K562 (cell line): ENCODE results near the gene OR13J1. TPM values are rescaled to one million over a fixed set of nuclear protein-coding genes. Genes with fewer than 3 reads are reported as not detected.

Experiments used
- ATAC-seq: fragments of 200-7000 bp; cut with Tn5 transposase; 3 replicates; pipeline ENCODE4 v1.9.1; 2020; ENCODE audit warnings: moderate library complexity
- BruUV-seq: library from RNA; stranded (reverse); fragments of 400-500 nt; replicated peaks from 2 replicates; lab custom pipeline; 2021; lab: Mats Ljungman, UMichigan
- CTCF ChIA-PET: fragments of 300-600 bp; formaldehyde crosslinking; extraction: SDS; loops from one replicate; lab custom pipeline; 2021; ENCODE audit warnings: low intra/inter-chr PET ratio; lab: Yijun Ruan, JAX
- POLR2A ChIA-PET: fragments of 300-600, 350-650 bp; sonication (Branson Sonifier 250); formaldehyde crosslinking; extraction: SDS; loops from one replicate; lab custom pipeline; 2021; ENCODE audit warnings: antibody characterized with exemption, inconsistent platforms; lab: Yijun Ruan, JAX
- DNase-seq, 4 experiments: peaks; one replicate each; pipeline versions ENCODE4 v3.0.0 to v3.0.0-alpha.2; 2011 to 2018; ENCODE audit warnings: low spot score in 3 of 4, mixed read lengths in 3 of 4; ENCODE audit errors: extremely low read depth in 1 of 4
- FAIRE-seq: peaks from 2 replicates; lab custom pipeline; 2011; peaks lifted over from hg19 to GRCh38; lab: Jason Lieb, UNC
- H2AFZ ChIP-seq: 2 replicates; pipeline ENCODE4 v1.6.0; 2011; ENCODE audit warnings: low read depth, low read length, control low read depth, inconsistent platforms
- H3K27ac ChIP-seq: fragments of 200-600 bp; 3 replicates; pipeline ENCODE4 v1.8.0; 2011; ENCODE audit warnings: low read depth, mild to moderate bottlenecking, control low read depth, inconsistent platforms, low read length, moderate library complexity, mixed read lengths; ENCODE audit errors: extremely low read depth
- H3K27me3 ChIP-seq, 2 experiments: fragments of 300-600 bp in 1 of 2; 2 replicates in 1 of 2; 3 replicates in 1 of 2; pipeline versions ENCODE4 v1.6.0 to v1.8.0; 2011; ENCODE audit warnings: inconsistent platforms in 2 of 2, low read length in 2 of 2, mild to moderate bottlenecking in 1 of 2, mixed read lengths in 1 of 2, moderate library complexity in 1 of 2; ENCODE audit not compliant: control insufficient read depth in 2 of 2, insufficient read depth in 2 of 2
- H3K36me3 ChIP-seq: fragments of 300-600 bp; 3 replicates; pipeline ENCODE4 v1.8.0; 2011; ENCODE audit warnings: mild to moderate bottlenecking, low read length, inconsistent platforms; ENCODE audit not compliant: control insufficient read depth, insufficient read depth
- H3K4me1 ChIP-seq, 2 experiments: fragments of 200-600 bp in 1 of 2; replicated peaks in 1 of 2; 2 replicates in 1 of 2; 3 replicates in 1 of 2; pipeline versions ENCODE4 v1.5.1 to v1.8.0; 2011; ENCODE audit warnings: inconsistent platforms in 2 of 2, low read length in 2 of 2, mild to moderate bottlenecking in 1 of 2, mixed read lengths in 1 of 2, moderate library complexity in 1 of 2; ENCODE audit not compliant: control insufficient read depth in 2 of 2, insufficient read depth in 2 of 2
- H3K4me2 ChIP-seq: 2 replicates; pipeline ENCODE4 v1.6.1; 2011; ENCODE audit warnings: low read length, control low read depth, inconsistent platforms, mixed read lengths; ENCODE audit not compliant: insufficient read depth
- H3K4me3 ChIP-seq: fragments of 200-600 bp; sonication (generic), shearing (Covaris generic); 2 replicates; pipeline ENCODE4 v1.5.1; 2016; ENCODE audit warnings: control low read depth, inconsistent platforms
- H3K79me2 ChIP-seq: fragments of 200-600 bp; 3 replicates; pipeline ENCODE4 v1.8.0; 2011; ENCODE audit warnings: low read length, inconsistent platforms; ENCODE audit not compliant: control insufficient read depth, insufficient read depth
- H3K9ac ChIP-seq, 2 experiments: 2 replicates each; pipeline versions ENCODE4 v1.6.0 to v1.6.1; 2011; ENCODE audit warnings: low read depth in 2 of 2, low read length in 2 of 2, control low read depth in 1 of 2, inconsistent platforms in 1 of 2, mild to moderate bottlenecking in 1 of 2, mixed read lengths in 1 of 2; ENCODE audit not compliant: insufficient read depth in 1 of 2
- H3K9me1 ChIP-seq: one replicate; pipeline ENCODE4 v1.6.0; 2011; ENCODE audit warnings: inconsistent platforms, mild to moderate bottlenecking, low read length, moderate library complexity; ENCODE audit not compliant: control insufficient read depth, insufficient read depth
- H3K9me3 ChIP-seq: replicated peaks from 2 replicates; pipeline ENCODE4 v1.5.1; 2011; ENCODE audit warnings: low read depth, low read length, inconsistent platforms; ENCODE audit not compliant: control insufficient read depth, insufficient read depth
- H4K20me1 ChIP-seq: replicated peaks from 2 replicates; pipeline ENCODE4 v1.6.1; 2011; ENCODE audit warnings: low read length, inconsistent platforms, mixed read lengths; ENCODE audit not compliant: control insufficient read depth, insufficient read depth
- ARID2 ChIP-seq: fragments of 450-650 bp; IDR thresholded peaks from 2 replicates; pipeline ENCODE4 v1.6.1; 2017; ENCODE audit warnings: antibody characterized with exemption, mild to moderate bottlenecking
- FUS ChIP-seq: fragments of 200-400 bp; formaldehyde crosslinking; optimal IDR thresholded peaks from 2 replicates; pipeline ENCODE3; 2017; ENCODE audit warnings: low read depth, low read length
- HES1 ChIP-seq: fragments of 450-650 bp; IDR thresholded peaks from 2 replicates; pipeline ENCODE4 v1.6.1; 2016; ENCODE audit warnings: low read depth, mild to moderate bottlenecking, moderate library complexity
- ID3 ChIP-seq, 2 experiments: fragments of 250-450 bp in 1 of 2; fragments of 450-650 bp in 1 of 2; sonication (Bioruptor Pico) in 1 of 2; IDR thresholded peaks; 2 replicates each; pipeline versions ENCODE4 v1.6.1 to v1.8.0; 2016 to 2021; ENCODE audit warnings: mild to moderate bottlenecking in 2 of 2, moderate library complexity in 2 of 2, missing compliant biosample characterization in 1 of 2, missing genetic modification characterization in 1 of 2
- OTX1 ChIP-seq: fragments of 450-650 bp; formaldehyde crosslinking; IDR thresholded peaks from 2 replicates; pipeline ENCODE4 v1.4.0; 2022; ENCODE audit warnings: mild to moderate bottlenecking
- TAF7 ChIP-seq: fragments of 450-650 bp; IDR thresholded peaks from 2 replicates; pipeline ENCODE4 v1.6.1; 2016; ENCODE audit warnings: missing genetic modification characterization, missing compliant biosample characterization
- WGBS: fragments of 100-300 bp; shearing (Covaris generic); methylation state at CpG from one replicate; pipeline ENCODE4 v1.1.6; 2016; ENCODE audit warnings: low coverage, mixed read lengths; ENCODE audit not compliant: insufficient coverage; ENCODE audit errors: missing lambda C conversion rate; 5-methylcytosine and 5-hydroxymethylcytosine counted together
- in situ Hi-C: fragments of 300-500 bp; cut with MboI; formaldehyde crosslinking; loops from 4 replicates; pipeline ENCODE4 v1.15.0; 2018; ENCODE audit warnings: inconsistent platforms, mixed read lengths
- intact Hi-C: fragments of 100-400 bp; cut with micrococcal nuclease; formaldehyde crosslinking; loops from 2 replicates; pipeline ENCODE4 v1.14.2; 2022
- polyA plus RNA-seq, 8 experiments: library from polyadenylated mRNA; depleted of rRNA in 4 of 8; stranded (reverse) in 5 of 8; unstranded in 3 of 8; fragments of >200 nt; fragmentation: Nextera tagmentation in 2 of 8; fragmentation: Illumina TruSeq in 1 of 8; extraction: Ambion mirVana in 2 of 8; extraction: Trizol in 1 of 8; gene quantifications; 2 replicates each; pipeline versions ENCODE4 v1.2.1 to v1.2.3, GENCODE V29; 2011 to 2014; ENCODE audit warnings: inconsistent platforms in 1 of 8, missing spikeins in 1 of 8
- total RNA-seq, 7 experiments: library from RNA; depleted of rRNA in 6 of 7; stranded (reverse); fragments of >200 nt in 6 of 7; fragmentation: Illumina TruSeq in 2 of 7; extraction: Trizol in 2 of 7; gene quantifications; 2 replicates each; pipeline versions ENCODE4 v1.2.1 to v1.2.3, GENCODE V29; 2011 to 2021; ENCODE audit warnings: low replicate concordance in 1 of 7

Gene OR13J1
- total and polyA plus RNA-seq, 9 of the 15 experiments (the other 6 are each of a cell fraction or from before 2014, with no cell fraction given), result not detected

- H4K20me1 ChIP-seq, result no peaks in the 10 kb centered on the region
- H3K4me2 ChIP-seq, result no peak overlapping the region
- intact Hi-C loops (loop anchor here (1.0 to 5.0 kb wide), 3 partner anchors 56 to 236 kb away; no protein-coding TSS in a partner anchor), in situ Hi-C loops (loop anchor here (10.0 kb wide), 1 partner anchor 88 kb away; the partner anchor contains the start of gene NPR2)
- H3K9me3 ChIP-seq, result no peaks in the 10 kb centered on the region
- ChIA-PET CTCF (interaction anchor here (1.0 to 3.0 kb wide), 3 partner anchors 57 to 145 kb away, joined by 3 to 28 read pairs (median 19); partner anchors contain the start of gene NPR2), POLR2A (interaction anchor here (0.9 kb wide), 1 partner anchor 147 kb away, joined by 3 read pairs; no protein-coding TSS in a partner anchor)
- no peaks in the 10 kb centered on the region for H3K4me1 ChIP-seq
- ATAC-seq, result no peak
- no peaks in the 10 kb centered on the region for H3K9me1 ChIP-seq
- no peaks in the 10 kb centered on the region for H3K27me3 ChIP-seq
- H3K27ac ChIP-seq, result no peak overlapping the region
- no peak overlapping the region for H3K4me3 ChIP-seq
- FAIRE-seq, result no peak
- no TSS peak for BruUV-seq
- H2AFZ ChIP-seq, result no peak overlapping the region
- H3K36me3 ChIP-seq, result no peaks in the 10 kb centered on the region
- no peak for DNase-seq
- WGBS, result 7% methylated on average over 3 of the region's 3 CpGs
- H3K79me2 ChIP-seq, result no peaks in the 10 kb centered on the region
- TF ChIP-seq HES1 (no peak), OTX1 (no peak)
- H3K9ac ChIP-seq, result no peak overlapping the region
These were observed 12.8 kb upstream of the OR13J1 start for GRCh38 chr9:35882996-35883395.

- DNase-seq (peak; percentile 64 to 75 (median 68)), FAIRE-seq (peak; percentile 77), ATAC-seq (peak; percentile 85)
- H3K9me1 ChIP-seq, result no peaks in the 10 kb centered on the region
- ChIA-PET POLR2A (interaction anchor here (0.9 kb wide), 1 partner anchor 146 kb away, joined by 3 read pairs; no protein-coding TSS in a partner anchor), CTCF (interaction anchor here (1.0 to 3.0 kb wide), 4 partner anchors 56 to 146 kb away, joined by 3 to 28 read pairs (median 12); partner anchors contain the start of gene NPR2)
- no peak overlapping the region for H2AFZ ChIP-seq
- 0% methylated on average over 4 of the region's 4 CpGs for WGBS
- no peaks in the 10 kb centered on the region for H4K20me1 ChIP-seq
- H3K9me3 ChIP-seq, result no peaks in the 10 kb centered on the region
- no peak overlapping the region for H3K4me2 ChIP-seq
- H3K79me2 ChIP-seq, result no peaks in the 10 kb centered on the region
- BruUV-seq, result no TSS peak
- in situ Hi-C loops, result loop anchor here (10.0 kb wide), 1 partner anchor 88 kb away; the partner anchor contains the start of gene NPR2
- no peak overlapping the region for H3K9ac ChIP-seq
- H3K27me3 ChIP-seq, result no peaks in the 10 kb centered on the region
- no peak overlapping the region for H3K4me3 ChIP-seq
- H3K27ac ChIP-seq, result no peak overlapping the region
- intact Hi-C loops, result loop anchor here (1.0 to 5.0 kb wide), 3 partner anchors 56 to 235 kb away; no protein-coding TSS in a partner anchor
- no peaks in the 10 kb centered on the region for H3K4me1 ChIP-seq
- no peaks in the 10 kb centered on the region for H3K36me3 ChIP-seq
- TF ChIP-seq ARID2, result 0 out of 2 replicates have a peak, but pooled peaks have one; percentile 19
- no peak for TF ChIP-seq ID3 (CRISPR knock-in tag; IDR thresholded peaks at IDR 0.05)
- 0 out of 2 replicates have a peak, but pooled peaks have one; percentile 38 for TF ChIP-seq ID3 (tag; IDR thresholded peaks at IDR 0.05)
- no peak for TF ChIP-seq TAF7 (tag)
- no peak for TF ChIP-seq FUS
These were observed 12.2 kb upstream of the OR13J1 start for GRCh38 chr9:35882263-35882848.
